Large intestine (tissue), 12 donors: ENCODE results near the gene MFAP3. TPM values are rescaled to one million over a fixed set of nuclear protein-coding genes. Genes with fewer than 3 reads are reported as not detected.

Source experiments
- DNase-seq, 2 donors: peaks; one replicate each; pipeline versions ENCODE4 v3.0.0 to v3.0.0-alpha.2; 2013
- H3K27ac ChIP-seq: one replicate; pipeline ENCODE4 v1.5.1; 2013; ENCODE audit warnings: low read length
- H3K27me3 ChIP-seq: 2 replicates; pipeline ENCODE4 v1.6.1; 2013; ENCODE audit warnings: low read length; ENCODE audit not compliant: control insufficient read depth, insufficient read depth
- H3K36me3 ChIP-seq: 2 replicates; pipeline ENCODE4 v1.6.1; 2013; ENCODE audit warnings: low read length; ENCODE audit not compliant: control insufficient read depth, insufficient read depth
- H3K4me1 ChIP-seq: one replicate; pipeline ENCODE4 v1.6.1; 2013; ENCODE audit warnings: low read length; ENCODE audit not compliant: control insufficient read depth, insufficient read depth
- H3K4me3 ChIP-seq: one replicate; pipeline ENCODE4 v1.5.1; 2013; ENCODE audit warnings: low read length
- H3K9me3 ChIP-seq: one replicate; pipeline ENCODE4 v1.6.1; 2013; ENCODE audit warnings: mild to moderate bottlenecking, low read depth, low read length, moderate library complexity; ENCODE audit not compliant: control insufficient read depth
- WGBS: methylation state at CpG from one replicate; pipeline ENCODE4 v1.1.5; 2013; ENCODE audit warnings: low lambda C conversion rate; ENCODE audit not compliant: insufficient coverage; 5-methylcytosine and 5-hydroxymethylcytosine counted together
- long read RNA-seq, 11 donors: transcript quantifications; one replicate each; lab custom pipeline, GENCODE V29; 2026
- polyA plus RNA-seq: library from polyadenylated mRNA; unstranded; fragments of 120-200 nt; gene quantifications from one replicate; pipeline ENCODE4 v1.2.1, GENCODE V29; 2013

The MFAP3 gene
- polyA plus RNA-seq = 25.4 TPM
- long read RNA-seq, donor 1 = 0 reads
- long read RNA-seq, donor 2, partial matches to known transcripts = 0 of 3 reads
- long read RNA-seq, donor 2, other reads (novel, unspliced or antisense) = 0 of 3 reads
- long read RNA-seq, donor 3, transcript MFAP3-212 (3 exons, 643 nt) = major isoform, 8 of 9 reads
- long read RNA-seq, donor 3, partial matches to known transcripts = 0 of 9 reads
- long read RNA-seq, donor 3, other reads (novel, unspliced or antisense) = 0 of 9 reads
- long read RNA-seq, donor 4, partial matches to known transcripts = 0 of 1 reads
- long read RNA-seq, donor 4, other reads (novel, unspliced or antisense) = 0 of 1 reads
- long read RNA-seq, donor 5, partial matches to known transcripts = 0 of 3 reads
- long read RNA-seq, donor 5, other reads (novel, unspliced or antisense) = 0 of 3 reads
- long read RNA-seq, donor 6 = 0 reads
- long read RNA-seq, donor 7, partial matches to known transcripts = 0 of 2 reads
- long read RNA-seq, donor 7, other reads (novel, unspliced or antisense) = 0 of 2 reads
- long read RNA-seq, donor 8, transcript MFAP3-212 (3 exons, 643 nt) = major isoform, 8 of 8 reads
- long read RNA-seq, donor 8, partial matches to known transcripts = 0 of 8 reads
- long read RNA-seq, donor 8, other reads (novel, unspliced or antisense) = 0 of 8 reads
- long read RNA-seq, donor 9, partial matches to known transcripts = 0 of 1 reads
- long read RNA-seq, donor 9, other reads (novel, unspliced or antisense) = 0 of 1 reads
- long read RNA-seq, donor 10, transcript MFAP3-212 (3 exons, 643 nt) = major isoform, 5 of 5 reads
- long read RNA-seq, donor 10, partial matches to known transcripts = 0 of 5 reads
- long read RNA-seq, donor 10, other reads (novel, unspliced or antisense) = 0 of 5 reads
- long read RNA-seq, donor 11, transcript MFAP3-212 (3 exons, 643 nt) = major isoform, 6 of 6 reads
- long read RNA-seq, donor 11, partial matches to known transcripts = 0 of 6 reads
- long read RNA-seq, donor 11, other reads (novel, unspliced or antisense) = 0 of 6 reads

GRCh38 chr5:154038707-154039457 lies at the start of gene MFAP3, which contains the start of gene FAM114A2:
TSS of gene MFAP3 (plus strand) at chr5:154038967. CDS start at chr5:154049723, 10,756 bp downstream.
TSS of gene FAM114A2 (minus strand) at chr5:154038910. CDS start at chr5:154034953, 3,957 bp downstream.
- Histone ChIP-seq H3K4me3 (peak within 1 kb of the TSS; percentile 73), H3K9me3 (no peaks in the 10 kb centered on the region), H3K4me1 (no peaks in the 10 kb centered on the region), H3K36me3 (no peaks in the 10 kb centered on the region), H3K27me3 (no peaks in the 10 kb centered on the region), H3K27ac (peak within 1 kb of the TSS; percentile 84)
- WGBS = 7% methylated on average over 4 of the region's 51 CpGs
- peak; percentile 80 to 94 for DNase-seq

- Histone ChIP-seq H3K4me3 (no peak overlapping the region), H3K36me3 (peaks cover 7% of the 10 kb centered on the region), H3K27me3 (no peaks in the 10 kb centered on the region), H3K9me3 (no peaks in the 10 kb centered on the region), H3K4me1 (no peaks in the 10 kb centered on the region), H3K27ac (no peak overlapping the region)
- no peak for DNase-seq
These were observed 47.6 kb upstream of the MFAP3 start for GRCh38 chr5:153991168-153991567.

- no CpG with 5 or more reads among the region's 1 CpG for WGBS
- Histone ChIP-seq H3K36me3 (peaks cover 15% of the 10 kb centered on the region), H3K27ac (no peak overlapping the region)
These were observed 40.8 kb upstream of the MFAP3 start for GRCh38 chr5:153998010-153998409.

GRCh38 chr5:153998768-153999167 lies 40.0 kb upstream of the MFAP3 start:
- no peak overlapping the region for H3K27ac ChIP-seq
- DNase-seq = no peak
- H3K4me3 ChIP-seq = no peak overlapping the region
- H3K36me3 ChIP-seq = peaks cover 15% of the 10 kb centered on the region
- H3K9me3 ChIP-seq = no peaks in the 10 kb centered on the region
- no peaks in the 10 kb centered on the region for H3K27me3 ChIP-seq
- 83% methylated on average over 1 of the region's 1 CpG for WGBS
- no peaks in the 10 kb centered on the region for H3K4me1 ChIP-seq

More at GRCh38 chr5:153998010-153998409, 40.8 kb upstream of the MFAP3 start:
- no peaks in the 10 kb centered on the region for H3K27me3 ChIP-seq
- no peak for DNase-seq
- no peak overlapping the region for H3K4me3 ChIP-seq
- no peaks in the 10 kb centered on the region for H3K4me1 ChIP-seq
- no peaks in the 10 kb centered on the region for H3K9me3 ChIP-seq

- Histone ChIP-seq H3K27ac (no peak overlapping the region), H3K4me1 (no peaks in the 10 kb centered on the region), H3K36me3 (peaks cover 15% of the 10 kb centered on the region), H3K9me3 (no peaks in the 10 kb centered on the region), H3K4me3 (no peak overlapping the region), H3K27me3 (no peaks in the 10 kb centered on the region)
- 100% methylated on average over 1 of the region's 3 CpGs for WGBS
- DNase-seq = no peak
These were observed 38.8 kb upstream of the MFAP3 start for GRCh38 chr5:153999995-154000394.

GRCh38 chr5:154000703-154001102 lies 38.1 kb upstream of the MFAP3 start:
- no peak overlapping the region for H3K4me3 ChIP-seq
- no peak overlapping the region for H3K27ac ChIP-seq
- no peak for DNase-seq
- no peaks in the 10 kb centered on the region for H3K27me3 ChIP-seq
- peaks cover 15% of the 10 kb centered on the region for H3K36me3 ChIP-seq
- no peaks in the 10 kb centered on the region for H3K4me1 ChIP-seq
- no peaks in the 10 kb centered on the region for H3K9me3 ChIP-seq

- H3K36me3 ChIP-seq = peaks cover 13% of the 10 kb centered on the region
- H3K4me1 ChIP-seq = no peaks in the 10 kb centered on the region
- peak in 1 of 2 donors; percentile 43 for DNase-seq
- H3K27ac ChIP-seq = no peak overlapping the region
- H3K27me3 ChIP-seq = no peaks in the 10 kb centered on the region
- whole genome bisulfite sequencing = 75% methylated on average over 4 of the region's 4 CpGs
- H3K9me3 ChIP-seq = no peaks in the 10 kb centered on the region
- H3K4me3 ChIP-seq = no peak overlapping the region
These were observed 36.7 kb upstream of the MFAP3 start for GRCh38 chr5:154002093-154002492.

GRCh38 chr5:154002511-154003020 lies 36.2 kb upstream of the MFAP3 start:
- H3K4me1 ChIP-seq = no peaks in the 10 kb centered on the region
- peak in 1 of 2 donors; percentile 4 for DNase-seq
- H3K36me3 ChIP-seq = peaks cover 10% of the 10 kb centered on the region
- no peaks in the 10 kb centered on the region for H3K27me3 ChIP-seq
- WGBS = 80% methylated on average over 1 of the region's 7 CpGs
- no peak overlapping the region for H3K4me3 ChIP-seq
- no peaks in the 10 kb centered on the region for H3K9me3 ChIP-seq
- no peak overlapping the region for H3K27ac ChIP-seq

- H3K27me3 ChIP-seq = no peaks in the 10 kb centered on the region
- H3K4me3 ChIP-seq = no peak overlapping the region
- no CpG with 5 or more reads among the region's 1 CpG for WGBS
- peaks cover 6% of the 10 kb centered on the region for H3K36me3 ChIP-seq
- H3K27ac ChIP-seq = peak overlapping the region; percentile 27
- DNase-seq = peak; percentile 2 to 31
- no peaks in the 10 kb centered on the region for H3K9me3 ChIP-seq
- no peaks in the 10 kb centered on the region for H3K4me1 ChIP-seq
These were observed 33.1 kb upstream of the MFAP3 start for GRCh38 chr5:154005648-154006047.
